Endothelial cell of umbilical vein (primary cell): Measurements from ENCODE around the gene RNU5D-1. TPM values are rescaled to one million over a fixed set of nuclear protein-coding genes. Genes with fewer than 3 reads are reported as not detected.

ENCODE experiments used
- BruUV-seq: library from RNA; stranded (reverse); fragments of 400-500 nt; replicated peaks from 2 replicates; lab custom pipeline; 2021; lab: Mats Ljungman, UMichigan
- CTCF ChIA-PET: fragments of 300-600, 350-600 bp; sonication (Branson Sonifier 250); formaldehyde crosslinking; loops from one replicate; lab custom pipeline; 2021; ENCODE audit warnings: antibody characterized with exemption, inconsistent platforms; lab: Charles Lee
- POLR2A ChIA-PET: fragments of 300-600, 350-600 bp; sonication (Branson Sonifier 250); formaldehyde crosslinking; loops from one replicate; lab custom pipeline; 2021; ENCODE audit warnings: antibody characterized with exemption, inconsistent platforms; lab: Charles Lee
- DNase-seq: peaks from one replicate; pipeline ENCODE4 v3.0.0-alpha.2; 2011; ENCODE audit warnings: low read depth, low spot score
- FAIRE-seq: peaks from 2 replicates; lab custom pipeline; 2011; peaks lifted over from hg19 to GRCh38; lab: Jason Lieb, UNC
- H2AFZ ChIP-seq: 2 replicates; pipeline ENCODE4 v1.6.0; 2012; ENCODE audit warnings: low read depth, low read length, control low read depth, inconsistent platforms
- H3K27ac ChIP-seq: 2 replicates; pipeline ENCODE4 v1.5.1; 2011; ENCODE audit warnings: low read depth, mild to moderate bottlenecking, control low read depth, low read length, moderate library complexity; ENCODE audit not compliant: insufficient read depth
- H3K27me3 ChIP-seq, 2 experiments: 2 replicates each; pipeline versions ENCODE4 v1.6.0 to v1.6.1; 2011; ENCODE audit warnings: low read length in 2 of 2, mixed read lengths in 1 of 2; ENCODE audit not compliant: control insufficient read depth in 2 of 2, insufficient read depth in 2 of 2
- H3K36me3 ChIP-seq, 2 experiments: 2 replicates in 1 of 2; 3 replicates in 1 of 2; pipeline ENCODE4 v1.5.1; 2011; ENCODE audit warnings: low read length in 2 of 2, mild to moderate bottlenecking in 1 of 2, moderate library complexity in 1 of 2; ENCODE audit not compliant: control insufficient read depth in 2 of 2, insufficient read depth in 2 of 2; ENCODE audit errors: extremely low read depth in 1 of 2
- H3K4me1 ChIP-seq: 3 replicates; pipeline ENCODE4 v1.5.1; 2011; ENCODE audit warnings: mild to moderate bottlenecking, low read length; ENCODE audit not compliant: control insufficient read depth, insufficient read depth; ENCODE audit errors: extremely low read depth
- H3K4me2 ChIP-seq: 2 replicates; pipeline ENCODE4 v1.6.1; 2011; ENCODE audit warnings: low read length, control low read depth, mixed read lengths; ENCODE audit not compliant: insufficient read depth
- H3K4me3 ChIP-seq, 3 experiments: fragments of 200-600 bp in 1 of 3; sonication (generic), shearing (Covaris generic) in 1 of 3; replicated peaks in 1 of 3; 2 replicates each; pipeline ENCODE4 v1.5.1; 2011 to 2016; ENCODE audit warnings: control low read depth in 3 of 3, low read length in 3 of 3, mild to moderate bottlenecking in 2 of 3, inconsistent platforms in 1 of 3, low read depth in 1 of 3, moderate library complexity in 1 of 3; ENCODE audit not compliant: insufficient read depth in 1 of 3
- H3K79me2 ChIP-seq: 2 replicates; pipeline ENCODE4 v1.6.0; 2012; ENCODE audit warnings: low read length, inconsistent platforms; ENCODE audit not compliant: control insufficient read depth, insufficient read depth
- H3K9ac ChIP-seq: replicated peaks from 2 replicates; pipeline ENCODE3; 2011; ENCODE audit warnings: low read length, control low read depth; ENCODE audit not compliant: insufficient read depth; ENCODE audit errors: extremely low read depth
- H3K9me1 ChIP-seq: replicated peaks from 3 replicates; pipeline ENCODE4 v1.6.0; 2011; ENCODE audit warnings: mild to moderate bottlenecking, low read length; ENCODE audit not compliant: control insufficient read depth, insufficient read depth; ENCODE audit errors: extremely low read depth
- H3K9me3 ChIP-seq: replicated peaks from 2 replicates; pipeline ENCODE4 v1.5.1; 2012; ENCODE audit warnings: low read length, inconsistent platforms; ENCODE audit not compliant: control insufficient read depth, insufficient read depth
- H4K20me1 ChIP-seq: replicated peaks from 2 replicates; pipeline ENCODE3; 2011; ENCODE audit warnings: mild to moderate bottlenecking, low read length; ENCODE audit not compliant: control insufficient read depth, insufficient read depth; ENCODE audit errors: extremely low read depth
- EZH2 ChIP-seq: IDR thresholded peaks from 2 replicates; pipeline ENCODE4 v1.6.1; 2012; ENCODE audit warnings: borderline replicate concordance, low read depth, mild to moderate bottlenecking, moderate library complexity, low read length, inconsistent platforms; ENCODE audit not compliant: severe bottlenecking
- FOS ChIP-seq: IDR thresholded peaks from 2 replicates; pipeline ENCODE4 v1.6.1; 2011; ENCODE audit warnings: mild to moderate bottlenecking, low read length, moderate library complexity, borderline replicate concordance; ENCODE audit not compliant: insufficient read depth
- GATA2 ChIP-seq: IDR thresholded peaks from 2 replicates; pipeline ENCODE4 v1.7.0; 2011; ENCODE audit warnings: low read depth, mild to moderate bottlenecking, moderate library complexity, mixed read lengths, low read length; ENCODE audit not compliant: insufficient read length, insufficient read depth
- JUN ChIP-seq: IDR thresholded peaks from 2 replicates; pipeline ENCODE4 v1.6.1; 2011; ENCODE audit warnings: borderline replicate concordance, low read depth; ENCODE audit not compliant: insufficient read length, insufficient read depth
- MYC ChIP-seq: IDR thresholded peaks from one replicate; pipeline ENCODE4 v1.6.1; 2011; ENCODE audit warnings: mild to moderate bottlenecking, low read depth, low read length
- POLR2A ChIP-seq: IDR thresholded peaks from 2 replicates; pipeline ENCODE4 v1.6.1; 2012; ENCODE audit warnings: low read depth, mild to moderate bottlenecking, control low read depth, low read length
- POLR2AphosphoS5 ChIP-seq: IDR thresholded peaks from 2 replicates; pipeline ENCODE4 v1.6.1; 2012; ENCODE audit warnings: low read depth, mild to moderate bottlenecking, control low read depth, low read length, moderate library complexity; ENCODE audit not compliant: insufficient read depth
- dilution Hi-C: fragments of 300-500 bp; cut with MboI; formaldehyde crosslinking; loops from one replicate; pipeline ENCODE4 v1.15.0; 2019; ENCODE audit warnings: low sequenced_read_pairs; ENCODE audit not compliant: extremely low pct_ligation_motif_present
- intact Hi-C: fragments of 100-400 bp; cut with micrococcal nuclease; formaldehyde crosslinking; loops from one replicate; pipeline ENCODE4 v1.10.0; 2022
- polyA plus RNA-seq, 4 experiments: library from polyadenylated mRNA; depleted of rRNA in 3 of 4; stranded (reverse) in 3 of 4; unstranded in 1 of 4; fragments of >200 nt; gene quantifications; 2 replicates each; pipeline versions ENCODE4 v1.2.1 to v1.2.3, GENCODE V29; 2011 to 2012; ENCODE audit warnings: missing spikeins in 1 of 4
- total RNA-seq: library from RNA; stranded (reverse); gene quantifications from 2 replicates; pipeline ENCODE4 v1.2.3, GENCODE V29; 2021
- TF ChIP-seq, protein P1 (sequence below): IDR thresholded peaks from 2 replicates; pipeline ENCODE4 v1.6.1; 2011; ENCODE audit not compliant: insufficient read depth, insufficient read length
- TF ChIP-seq, protein P2 (sequence below), 2 donors: IDR thresholded peaks; 1 replicate in 1 of 2; 2 replicates in 1 of 2; pipeline ENCODE4 v1.5.1; 2011; ENCODE audit warnings: low read length in 2 of 2, mild to moderate bottlenecking in 2 of 2, moderate library complexity in 2 of 2, control low read depth in 1 of 2, inconsistent platforms in 1 of 2, low read depth in 1 of 2; ENCODE audit not compliant: insufficient read depth in 1 of 2; ENCODE audit errors: extremely low read depth in 1 of 2

Gene RNU5D-1
- total and polyA plus RNA-seq, 2 donors (not counting 3 experiments of a cell fraction or from before 2014, with no cell fraction given), result not detected

DNA sequence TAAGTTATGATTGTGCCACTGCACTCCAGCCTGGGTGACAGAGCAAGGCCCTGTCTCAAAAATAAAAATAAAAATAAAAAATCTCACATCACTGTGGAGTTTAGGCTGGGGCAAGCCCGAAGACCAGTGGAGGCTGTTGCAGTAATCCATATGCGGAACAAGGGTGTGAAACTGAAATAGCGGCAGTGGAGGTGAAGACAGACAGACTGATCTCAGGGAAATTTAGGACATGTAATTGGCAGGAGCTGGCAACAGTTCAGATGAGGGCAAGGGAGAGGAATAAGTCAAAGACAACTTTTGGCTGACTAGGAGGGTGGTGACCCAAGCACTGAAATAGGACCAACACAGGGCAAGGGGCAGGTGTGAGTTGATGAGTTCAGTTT is 48.1 kb downstream of the RNU5D-1 start:
- Histone ChIP-seq H3K4me2 (no peak overlapping the region), H3K27me3 (peaks cover 0 to 4% of the 10 kb centered on the region in 2 experiments), H3K36me3 (no peaks in the 10 kb centered on the region), H3K9ac (no peak overlapping the region), H4K20me1 (no peaks in the 10 kb centered on the region), H3K4me3 (no peak overlapping the region), H2AFZ (no peak overlapping the region), H3K9me3 (no peaks in the 10 kb centered on the region), H3K4me1 (no peaks in the 10 kb centered on the region), H3K79me2 (no peaks in the 10 kb centered on the region), H3K9me1 (no peaks in the 10 kb centered on the region), H3K27ac (no peak overlapping the region)
- ChIA-PET CTCF (interaction anchor here (1.3 to 1.9 kb wide), 3 partner anchors 8 to 30 kb away, joined by 3 to 5 read pairs (median 4); partner anchors contain the start of genes ARMH1 and TMEM53), POLR2A (no interaction called here)
- FAIRE-seq (no peak), DNase-seq (no peak)
- intact Hi-C loops (no loop called here), dilution Hi-C loops (no loop called here)
- no peak for TF ChIP-seq JUN
- no peak for TF ChIP-seq POLR2A
- no peak for TF ChIP-seq EZH2
- TF ChIP-seq, protein P1, sequence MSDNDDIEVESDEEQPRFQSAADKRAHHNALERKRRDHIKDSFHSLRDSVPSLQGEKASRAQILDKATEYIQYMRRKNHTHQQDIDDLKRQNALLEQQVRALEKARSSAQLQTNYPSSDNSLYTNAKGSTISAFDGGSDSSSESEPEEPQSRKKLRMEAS, result no peak
- TF ChIP-seq, protein P2, sequence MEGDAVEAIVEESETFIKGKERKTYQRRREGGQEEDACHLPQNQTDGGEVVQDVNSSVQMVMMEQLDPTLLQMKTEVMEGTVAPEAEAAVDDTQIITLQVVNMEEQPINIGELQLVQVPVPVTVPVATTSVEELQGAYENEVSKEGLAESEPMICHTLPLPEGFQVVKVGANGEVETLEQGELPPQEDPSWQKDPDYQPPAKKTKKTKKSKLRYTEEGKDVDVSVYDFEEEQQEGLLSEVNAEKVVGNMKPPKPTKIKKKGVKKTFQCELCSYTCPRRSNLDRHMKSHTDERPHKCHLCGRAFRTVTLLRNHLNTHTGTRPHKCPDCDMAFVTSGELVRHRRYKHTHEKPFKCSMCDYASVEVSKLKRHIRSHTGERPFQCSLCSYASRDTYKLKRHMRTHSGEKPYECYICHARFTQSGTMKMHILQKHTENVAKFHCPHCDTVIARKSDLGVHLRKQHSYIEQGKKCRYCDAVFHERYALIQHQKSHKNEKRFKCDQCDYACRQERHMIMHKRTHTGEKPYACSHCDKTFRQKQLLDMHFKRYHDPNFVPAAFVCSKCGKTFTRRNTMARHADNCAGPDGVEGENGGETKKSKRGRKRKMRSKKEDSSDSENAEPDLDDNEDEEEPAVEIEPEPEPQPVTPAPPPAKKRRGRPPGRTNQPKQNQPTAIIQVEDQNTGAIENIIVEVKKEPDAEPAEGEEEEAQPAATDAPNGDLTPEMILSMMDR (IDR thresholded peaks at IDR 0.05; ENCODE audit: extremely low read depth in 1 of 2, insufficient read depth in 1 of 2, low read depth in 1 of 2, low read length in 2 of 2), result no peak
- TF ChIP-seq GATA2, result no peak
- TF ChIP-seq POLR2AphosphoS5, result no peak
- no peak for TF ChIP-seq FOS
- no peak for TF ChIP-seq MYC
- no TSS peak for BruUV-seq
